DMS153 (cell line): ENCODE data around the gene CBLC.
"Not testable (repeated sequence)": the region's sequence is repeated elsewhere in the genome, so short reads cannot be mapped to it uniquely, and the experiment has no call there.

Experiments
- DNase-seq: peaks from one replicate; lab custom pipeline; 2025; lab: John Stamatoyannopoulos, UW

The CBLC gene

GRCh38 chr19:44819246-44819832, 41.6 kb downstream of the CBLC start:
- no peak for DNase-seq

- DNase-seq, result no peak
These were observed 43.2 kb downstream of the CBLC start for GRCh38 chr19:44820648-44821609.

- no peak for DNase-seq
These were observed 44.5 kb downstream of the CBLC start for GRCh38 chr19:44822177-44822576.

GRCh38 chr19:44822670-44823372, 45.1 kb downstream of the CBLC start:
- DNase-seq, result no peak

- peak; percentile 32 for DNase-seq
These were observed 45.6 kb downstream of the CBLC start for GRCh38 chr19:44823373-44823698.

GRCh38 chr19:44824761-44825160, 47.1 kb downstream of the CBLC start:
- peak; percentile 76 for DNase-seq

GRCh38 chr19:44832875-44833274, 55.2 kb downstream of the CBLC start:
- not testable (repeated sequence) for DNase-seq

- not testable (repeated sequence) for DNase-seq
These were observed 56.7 kb downstream of the CBLC start for GRCh38 chr19:44834399-44834798.

- DNase-seq, result no peak
These were observed 61.6 kb downstream of the CBLC start for GRCh38 chr19:44839276-44839675.

GRCh38 chr19:44840811-44841210, 63.1 kb downstream of the CBLC start:
- DNase-seq, result no peak

GRCh38 chr19:44841231-44841630, 63.5 kb downstream of the CBLC start:
- no peak for DNase-seq

- DNase-seq, result no peak
These were observed 67.6 kb downstream of the CBLC start for GRCh38 chr19:44845286-44845611.

- DNase-seq, result peak; percentile 89
These were observed 68.1 kb downstream of the CBLC start, which contains the start of gene NECTIN2 for GRCh38 chr19:44845612-44846454. Gene NECTIN2 (plus strand): TSS chr19:44846297. CDS start chr19:44846526, 229 bp downstream.

GRCh38 chr19:44846455-44847143, 68.9 kb downstream of the CBLC start:
- no peak for DNase-seq

- peak; percentile 40 for DNase-seq
These were observed 69.7 kb downstream of the CBLC start for GRCh38 chr19:44847144-44848035.

GRCh38 chr19:44848036-44848811, 70.5 kb downstream of the CBLC start:
- DNase-seq, result peak; percentile 27

GRCh38 chr19:44848812-44849447, 71.2 kb downstream of the CBLC start:
- DNase-seq, result no peak
